Activated B cell treated with CpG ODN at 0.5 μM for 24 hours (primary cell): Measurements from ENCODE around the gene RESP18. TPM values are rescaled to one million over a fixed set of nuclear protein-coding genes. Genes with fewer than 3 reads are reported as not detected.
A peak's percentile ranks its signal among the peaks of the same experiment; 100 is the strongest.

Experiments used
- ATAC-seq: fragments of 200-7000 bp; cut with Tn5 transposase; one replicate; pipeline ENCODE4 v1.10.0; 2021; ENCODE audit warnings: low read depth, mild to moderate bottlenecking, moderate library complexity
- CTCF ChIA-PET: fragments of 350-600 bp; sonication (Branson Sonifier 250); formaldehyde crosslinking; loops from one replicate; lab custom pipeline; 2021; ENCODE audit warnings: antibody characterized with exemption; lab: Charles Lee
- POLR2A ChIA-PET: fragments of 350-600 bp; sonication (Branson Sonifier 250); formaldehyde crosslinking; loops from one replicate; lab custom pipeline; 2021; ENCODE audit warnings: antibody characterized with exemption; lab: Charles Lee
- DNase-seq: peaks from one replicate; pipeline ENCODE4 v3.0.0; 2022
- H3K27ac Mint-ChIP-seq: one replicate; pipeline ENCODE4 v1.8.0; 2020; ENCODE audit warnings: mixed read lengths
- H3K27me3 Mint-ChIP-seq: one replicate; pipeline ENCODE4 v1.8.0; 2021; ENCODE audit warnings: mixed read lengths
- H3K36me3 Mint-ChIP-seq: one replicate; pipeline ENCODE4 v1.8.0; 2021; ENCODE audit warnings: low read depth, mixed read lengths
- H3K4me1 Mint-ChIP-seq: one replicate; pipeline ENCODE4 v1.8.0; 2021; ENCODE audit warnings: mixed read lengths
- H3K4me3 Mint-ChIP-seq: one replicate; pipeline ENCODE4 v1.8.0; 2020; ENCODE audit warnings: mild to moderate bottlenecking, mixed read lengths
- H3K9me3 Mint-ChIP-seq: one replicate; pipeline ENCODE4 v1.8.0; 2020; ENCODE audit warnings: mixed read lengths
- CTCF ChIP-seq: fragments of 200-600 bp; IDR thresholded peaks from one replicate; pipeline ENCODE4 v1.8.0; 2022; ENCODE audit warnings: antibody characterized with exemption, mild to moderate bottlenecking
- intact Hi-C: fragments of 100-400 bp; cut with micrococcal nuclease; formaldehyde crosslinking; loops from one replicate; pipeline ENCODE4 v1.15.1; 2024
- total RNA-seq: library from RNA; stranded (reverse); gene quantifications from 2 replicates; pipeline ENCODE4 v1.2.3, GENCODE V29; 2022

Gene RESP18
- total RNA-seq, 1 donor from 2014 or later, result not detected

DNA sequence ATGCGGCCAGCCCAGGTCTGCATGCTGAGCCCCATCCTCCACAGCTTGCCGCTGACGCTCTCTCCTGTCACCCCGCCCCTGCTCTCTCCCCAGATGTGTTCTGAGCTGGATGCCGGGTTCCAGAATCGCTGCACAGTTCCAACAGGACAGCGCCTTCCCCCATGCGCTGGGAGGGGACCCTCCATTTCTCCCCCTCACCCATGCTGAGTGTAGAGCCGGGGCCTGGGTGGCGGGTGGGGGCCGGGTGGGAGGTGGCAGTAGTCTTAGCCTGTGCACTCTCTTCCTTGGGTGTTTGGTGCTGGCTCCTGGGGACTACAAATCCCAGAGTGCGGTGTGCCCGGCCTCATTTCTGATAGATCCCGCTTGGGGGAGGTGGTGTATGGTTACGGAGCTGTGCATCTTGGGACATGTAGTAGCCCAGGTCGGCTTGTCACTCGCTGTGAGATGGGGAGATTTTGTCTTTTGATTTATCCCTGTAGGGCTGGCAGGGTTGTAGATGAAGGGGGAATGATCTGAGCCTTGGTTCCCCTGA lies 46.6 kb downstream of the RESP18 start:
- peaks cover 8% of the 10 kb centered on the region for H3K4me1 Mint-ChIP-seq
- TF ChIP-seq CTCF, result no peak
- no peak for DNase-seq
- H3K27ac Mint-ChIP-seq, result peak overlapping the region; percentile 31
- intact Hi-C loops, result no loop called here
- H3K27me3 Mint-ChIP-seq, result no peaks in the 10 kb centered on the region
- peaks cover 51% of the 10 kb centered on the region for H3K36me3 Mint-ChIP-seq
- ATAC-seq, result no peak
- POLR2A ChIA-PET, result interaction anchor here (2.1 to 3.0 kb wide), 2 partner anchors 9 to 32 kb away, joined by 6 to 12 read pairs; partner anchors contain the start of gene TUBA4A
- CTCF ChIA-PET, result interaction anchor here (1.2 to 11.9 kb wide), 2 partner anchors 8 to 115 kb away, joined by 3 to 155 read pairs; no protein-coding TSS in a partner anchor
- H3K4me3 Mint-ChIP-seq, result no peak overlapping the region
- no peaks in the 10 kb centered on the region for H3K9me3 Mint-ChIP-seq

GRCh38 chr2:219285373-219285735 lies 47.2 kb downstream of the RESP18 start:
- Mint-ChIP-seq H3K27ac (peak overlapping the region; percentile 14), H3K27me3 (no peaks in the 10 kb centered on the region), H3K9me3 (no peaks in the 10 kb centered on the region), H3K4me1 (peaks cover 14% of the 10 kb centered on the region), H3K4me3 (no peak overlapping the region), H3K36me3 (peaks cover 57% of the 10 kb centered on the region)
- no peak for TF ChIP-seq CTCF
- CTCF ChIA-PET, result interaction anchor here (11.9 kb wide), 1 partner anchor 8 kb away, joined by 155 read pairs; no protein-coding TSS in a partner anchor
- DNase-seq (no peak), ATAC-seq (no peak)
- POLR2A ChIA-PET, result interaction anchor here (3.0 kb wide), 1 partner anchor 10 kb away, joined by 12 read pairs; no protein-coding TSS in a partner anchor
- intact Hi-C loops, result no loop called here

DNA sequence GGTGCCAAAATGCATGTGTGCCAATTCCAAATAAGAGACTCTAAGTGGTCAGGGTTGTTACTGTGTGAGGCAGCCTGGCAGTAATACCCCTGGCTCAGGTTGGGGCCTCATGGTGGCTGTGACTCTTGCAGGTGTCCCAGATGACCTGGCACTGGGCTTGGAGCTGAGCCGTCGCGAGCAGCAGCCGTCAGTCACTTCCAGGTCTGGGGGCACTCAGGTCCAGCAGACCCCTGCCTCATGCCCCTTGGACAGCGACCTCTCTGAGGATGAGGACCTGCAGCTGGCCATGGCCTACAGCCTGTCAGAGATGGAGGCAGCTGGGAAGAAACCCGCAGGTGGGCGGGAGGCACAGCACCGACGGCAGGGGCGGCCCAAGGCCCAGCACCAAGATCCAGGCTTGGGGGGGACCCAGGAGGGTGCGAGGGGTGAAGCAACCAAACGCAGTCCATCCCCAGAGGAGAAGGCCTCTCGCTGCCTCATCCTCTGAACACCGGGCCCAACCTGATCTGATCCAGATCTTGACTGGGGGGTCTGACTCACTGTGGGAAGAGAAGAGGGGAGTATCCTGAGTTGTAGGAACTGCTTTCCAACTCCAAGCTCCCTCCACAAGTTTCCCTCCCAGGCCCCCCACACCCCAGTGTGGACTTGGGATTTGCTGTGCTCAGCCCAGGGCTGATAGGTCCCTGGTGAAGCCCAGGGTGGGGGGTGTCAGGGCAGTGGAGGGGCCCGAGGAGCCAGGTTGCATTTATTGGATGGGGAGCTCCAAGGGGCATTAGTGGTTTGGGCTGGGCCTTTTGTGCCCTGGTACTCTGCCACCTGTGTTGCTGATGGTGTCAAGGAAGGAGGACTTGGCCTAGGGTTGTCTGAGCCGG lies 47.8 kb downstream of the RESP18 start:
- ATAC-seq (no peak), DNase-seq (no peak)
- peaks cover 20% of the 10 kb centered on the region for H3K4me1 Mint-ChIP-seq
- no peaks in the 10 kb centered on the region for H3K9me3 Mint-ChIP-seq
- CTCF ChIA-PET, result interaction anchor here (11.9 kb wide), 1 partner anchor 9 kb away, joined by 155 read pairs; no protein-coding TSS in a partner anchor
- H3K4me3 Mint-ChIP-seq, result no peak overlapping the region
- H3K27ac Mint-ChIP-seq, result no peak overlapping the region
- peaks cover 58% of the 10 kb centered on the region for H3K36me3 Mint-ChIP-seq
- intact Hi-C loops, result no loop called here
- H3K27me3 Mint-ChIP-seq, result no peaks in the 10 kb centered on the region
- POLR2A ChIA-PET, result interaction anchor here (3.0 kb wide), 1 partner anchor 10 kb away, joined by 12 read pairs; no protein-coding TSS in a partner anchor
- TF ChIP-seq CTCF, result no peak

DNA sequence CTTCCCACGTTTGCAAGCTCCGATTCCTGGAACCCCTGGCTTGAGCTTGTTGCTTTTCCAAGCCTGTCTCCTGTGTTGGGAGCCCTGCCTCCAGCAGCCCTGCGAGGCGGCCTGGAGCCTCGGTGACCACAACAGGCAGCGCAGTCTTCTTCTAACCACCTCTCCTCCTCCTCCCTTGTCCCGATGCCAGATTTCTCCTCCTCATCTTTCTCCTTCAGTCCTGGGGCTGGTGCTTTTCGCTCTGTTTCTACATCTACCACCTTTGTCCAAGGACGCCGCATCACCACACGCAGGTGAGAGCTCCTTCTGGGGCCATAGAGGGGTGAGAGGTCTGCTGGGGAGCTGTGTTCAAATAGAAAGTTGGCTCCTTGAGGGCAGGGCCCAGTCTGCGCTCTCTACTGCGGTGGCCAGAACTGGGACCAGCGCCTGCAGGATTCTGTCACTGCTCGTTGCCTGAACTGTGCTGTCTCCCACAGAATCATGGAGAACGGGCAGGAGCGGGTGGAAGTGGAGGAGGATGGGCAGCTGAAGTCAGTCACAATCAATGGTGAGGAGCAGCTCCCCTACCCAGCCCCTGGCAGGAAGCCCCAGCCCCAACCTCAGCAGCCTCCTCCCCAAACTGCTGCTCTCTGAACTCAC lies 49.5 kb downstream of the RESP18 start:
- CTCF ChIA-PET, result interaction anchor here (11.9 kb wide), 1 partner anchor 11 kb away, joined by 155 read pairs; no protein-coding TSS in a partner anchor
- Mint-ChIP-seq H3K9me3 (no peaks in the 10 kb centered on the region), H3K4me1 (peaks cover 31% of the 10 kb centered on the region), H3K27me3 (no peaks in the 10 kb centered on the region), H3K36me3 (peaks cover 60% of the 10 kb centered on the region), H3K4me3 (no peak overlapping the region), H3K27ac (no peak overlapping the region)
- POLR2A ChIA-PET, result interaction anchor here (0.8 to 8.0 kb wide), 3 partner anchors 13 to 38 kb away, joined by 3 to 260 read pairs (median 138); partner anchors contain the start of genes GLB1L, STK16, TUBA4A and TUBA4B
- no peak for DNase-seq
- no peak for TF ChIP-seq CTCF
- intact Hi-C loops, result no loop called here
- ATAC-seq, result no peak
